GM18870 (cell line): ENCODE measurements around the gene MSH5.

ENCODE experiments used
- ATAC-seq: cut with Tn5 transposase; IDR thresholded peaks from one replicate; pipeline ENCODE4 v1.9.1; 2021; ENCODE audit warnings: moderate library complexity; ENCODE audit not compliant: unreplicated experiment

Gene MSH5

DNA sequence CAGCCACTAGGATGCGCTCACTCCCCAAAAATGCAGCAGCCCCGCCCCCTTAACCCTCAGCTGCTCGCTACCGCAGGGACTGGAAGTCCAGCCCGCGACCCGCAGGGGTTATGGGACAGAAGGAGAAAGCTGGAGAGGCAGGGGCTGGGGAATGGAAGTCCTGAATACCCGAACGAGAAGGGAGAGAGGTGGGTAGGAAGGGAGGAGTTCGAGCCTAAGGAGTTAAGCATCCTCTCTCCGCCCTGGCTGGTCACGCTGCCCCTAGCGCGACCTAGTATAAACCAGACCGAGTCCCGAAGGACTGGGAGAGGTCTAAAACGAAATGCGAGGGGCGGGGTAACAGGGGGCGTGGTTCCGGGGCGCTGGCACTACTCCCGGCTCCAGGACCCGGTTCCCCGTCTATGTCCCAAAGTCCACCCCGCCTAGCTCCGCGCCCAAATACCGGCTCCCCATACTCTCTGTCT lies 10.3 kb upstream of the MSH5 start:
- no peak for ATAC-seq

DNA sequence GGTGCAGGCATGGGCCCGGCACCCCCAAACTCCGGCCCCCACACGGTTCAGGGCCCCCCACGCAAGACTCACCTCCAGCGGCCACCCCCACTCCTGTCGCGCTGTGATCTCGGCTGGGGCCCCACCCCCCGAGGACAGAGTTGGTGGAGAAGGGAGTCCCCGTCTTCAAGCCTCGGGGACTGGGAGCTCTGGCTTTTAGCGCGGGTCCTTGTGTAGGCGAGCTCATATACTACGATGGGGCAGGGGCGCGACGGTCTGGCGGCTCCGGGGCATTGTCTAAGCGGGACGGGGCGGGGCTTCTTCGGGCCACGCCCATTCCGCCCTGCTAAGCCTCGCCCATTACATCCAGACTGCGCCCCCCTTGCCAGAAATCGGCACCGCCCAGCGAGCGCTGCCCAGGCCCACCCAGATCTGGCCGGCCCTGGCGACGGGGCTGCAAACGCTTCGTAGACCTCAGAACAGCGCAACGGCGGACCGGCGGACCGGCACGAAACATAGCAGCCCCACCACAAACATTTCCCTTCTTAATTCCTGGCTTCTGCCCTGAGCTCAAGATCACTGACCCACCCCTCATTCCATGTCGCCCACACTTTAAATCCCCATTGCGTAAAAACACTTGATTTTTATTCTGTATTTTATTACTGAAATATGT lies 9.7 kb upstream of the MSH5 start:
- ATAC-seq, result no peak

DNA sequence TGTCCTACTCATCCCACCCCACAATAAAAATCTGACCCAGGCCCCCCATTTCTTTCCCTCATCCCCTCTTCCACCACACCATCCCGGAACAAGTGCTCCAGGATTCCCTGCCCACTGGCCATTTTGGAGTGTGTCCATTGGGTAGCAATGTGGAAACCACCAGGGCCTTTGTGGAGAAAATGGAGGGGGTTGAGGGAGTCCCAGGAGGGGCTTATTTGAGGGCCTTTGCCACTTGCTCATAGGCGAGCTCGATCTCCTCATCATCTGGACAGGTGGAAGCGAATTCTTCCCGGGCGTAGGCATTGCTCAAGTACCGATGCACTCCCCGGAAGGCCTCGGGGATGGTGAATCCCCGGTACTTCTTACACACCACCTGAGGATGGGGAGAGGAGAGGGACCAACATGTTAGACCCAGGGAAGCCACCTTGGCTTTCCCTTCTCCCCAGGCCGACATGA lies 9.1 kb upstream of the MSH5 start:
- ATAC-seq, result no peak

DNA sequence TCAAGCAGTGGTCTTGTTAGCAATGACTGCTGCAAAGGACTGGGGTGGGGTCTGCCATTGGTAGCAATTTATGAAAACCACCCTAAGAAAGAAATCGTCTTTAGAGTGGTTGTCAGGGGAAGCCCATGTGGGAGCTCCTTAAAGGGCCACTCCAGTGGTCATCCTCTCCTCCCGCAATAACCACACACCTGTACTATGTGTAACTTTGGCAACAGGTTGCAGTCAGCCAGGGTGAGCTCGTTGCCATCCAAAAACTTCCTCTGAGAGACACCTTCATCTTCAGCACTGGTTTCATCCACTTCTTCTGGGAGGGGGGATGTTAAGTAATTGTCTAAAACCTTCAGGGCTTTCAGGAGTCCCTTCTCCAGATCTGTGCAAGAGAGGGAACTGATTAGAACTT lies 7.8 kb upstream of the MSH5 start:
- no peak for ATAC-seq

DNA sequence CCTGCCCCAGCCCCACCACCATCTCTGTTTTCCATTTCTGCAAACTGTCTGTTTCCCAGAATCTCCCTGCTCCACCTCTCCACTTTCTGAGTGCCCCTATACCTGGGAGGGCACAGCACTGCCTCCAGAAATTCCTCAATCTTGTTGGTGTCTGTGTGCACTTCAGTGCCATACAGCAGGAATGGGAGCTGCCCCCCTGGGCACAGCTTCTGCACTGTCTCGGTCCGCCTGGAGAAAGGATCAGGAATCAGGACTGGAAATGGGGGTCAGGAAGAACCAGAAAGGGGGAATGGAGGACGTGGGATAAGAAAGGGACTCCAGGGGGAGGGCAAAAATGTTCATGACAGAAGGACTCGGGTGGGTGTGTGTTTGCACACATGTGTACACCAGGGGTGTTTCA lies 6.1 kb upstream of the MSH5 start:
- ATAC-seq, result no peak

DNA sequence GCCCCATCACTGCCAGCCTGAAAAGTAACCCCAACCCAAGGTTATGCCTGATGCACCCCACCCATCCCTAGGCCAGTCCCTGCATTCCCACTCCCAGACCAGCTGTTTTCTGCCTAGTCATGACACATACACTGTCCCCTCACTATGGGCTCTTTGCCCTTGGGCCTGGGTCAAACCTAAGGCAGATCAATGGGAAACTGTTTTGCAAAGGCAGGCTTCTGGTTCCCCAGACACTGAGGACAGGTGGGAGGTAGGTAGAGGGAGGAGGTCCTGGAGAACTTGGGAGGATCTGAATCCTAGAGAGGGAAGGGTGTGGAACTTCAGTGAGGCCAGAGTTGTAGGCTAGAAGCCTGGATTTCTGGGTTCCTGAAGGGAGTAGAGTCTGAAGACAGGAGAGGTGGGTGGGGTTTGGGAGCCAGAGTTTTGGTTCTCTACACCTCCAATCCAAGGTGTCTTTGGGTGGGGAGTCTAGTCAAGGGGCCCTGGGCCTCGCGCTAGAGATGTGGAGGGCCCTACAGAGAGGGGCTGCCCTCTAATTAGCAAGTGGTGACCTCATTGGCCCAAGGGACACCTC lies 5.5 kb upstream of the MSH5 start:
- ATAC-seq, result no peak

DNA sequence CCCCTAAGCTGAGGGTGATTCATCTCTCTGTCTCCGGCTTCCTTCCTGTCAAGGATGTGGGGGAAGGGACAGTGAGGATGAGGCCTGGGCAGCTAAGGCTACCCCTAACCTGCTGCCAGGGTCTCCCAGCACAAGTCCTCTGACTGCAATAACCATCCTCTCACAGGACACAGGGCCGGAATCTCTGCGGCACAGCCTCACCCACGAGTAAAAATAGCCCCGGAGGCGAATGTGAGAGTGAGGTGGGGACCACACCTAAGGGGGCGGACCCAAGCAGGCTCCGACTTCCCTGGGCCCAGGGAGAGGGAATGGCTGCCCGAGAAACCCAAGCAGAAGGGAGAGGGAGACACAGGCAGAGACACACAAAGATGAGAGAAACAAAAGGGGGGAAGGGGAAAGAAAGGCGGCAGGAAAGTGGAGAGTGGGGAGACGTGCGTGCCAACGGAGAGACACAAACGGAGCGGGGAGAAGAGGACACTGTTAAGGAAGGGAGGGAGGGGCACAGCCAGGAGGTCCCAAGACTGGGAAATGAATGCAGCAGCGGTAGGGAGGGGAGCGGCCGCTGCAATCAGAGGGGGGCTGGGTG lies 4.9 kb upstream of the MSH5 start:
- ATAC-seq, result no peak

DNA sequence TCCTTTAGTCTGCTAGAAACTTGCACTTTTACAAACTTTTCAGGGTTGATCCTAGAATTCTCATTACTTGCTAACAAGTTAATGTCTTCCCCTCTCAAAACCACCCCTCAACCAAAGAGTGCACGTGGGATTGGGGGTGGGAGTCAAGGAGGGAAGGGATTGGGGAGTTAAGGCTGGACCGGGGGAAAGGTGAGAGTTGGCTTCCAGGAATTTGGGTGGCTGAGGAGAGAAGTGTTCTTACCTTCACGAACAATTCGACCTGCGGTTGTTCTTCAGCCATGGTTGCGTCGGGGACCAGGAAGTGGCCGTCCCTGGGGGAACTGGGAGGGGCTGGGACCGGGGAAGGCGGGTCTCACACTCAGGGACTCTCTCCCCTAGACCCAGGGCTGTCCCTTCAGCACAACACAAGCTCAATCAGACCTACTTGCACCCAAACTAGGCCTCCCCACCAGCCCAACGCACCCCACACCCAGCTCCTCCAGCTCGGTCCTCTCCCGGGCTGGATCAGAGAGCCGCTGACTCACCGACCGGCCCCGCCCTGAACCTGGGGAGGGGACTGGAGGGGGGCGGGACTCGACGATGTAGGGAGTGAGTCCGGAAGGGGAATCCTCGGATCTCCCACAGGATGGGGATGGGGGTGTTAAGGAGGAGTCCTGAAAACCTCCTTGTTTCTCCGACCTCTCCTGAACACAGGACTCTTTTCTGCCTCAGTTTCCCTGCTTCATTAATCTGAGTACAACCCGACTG lies 3.6 kb upstream of the MSH5 start, which contains the start of gene CLIC1:
Gene CLIC1 (minus strand): TSS at position 510 of the 747 bp plus-strand sequence. CDS start 230 bp downstream, at position 280.
- ATAC-seq, result no peak

DNA sequence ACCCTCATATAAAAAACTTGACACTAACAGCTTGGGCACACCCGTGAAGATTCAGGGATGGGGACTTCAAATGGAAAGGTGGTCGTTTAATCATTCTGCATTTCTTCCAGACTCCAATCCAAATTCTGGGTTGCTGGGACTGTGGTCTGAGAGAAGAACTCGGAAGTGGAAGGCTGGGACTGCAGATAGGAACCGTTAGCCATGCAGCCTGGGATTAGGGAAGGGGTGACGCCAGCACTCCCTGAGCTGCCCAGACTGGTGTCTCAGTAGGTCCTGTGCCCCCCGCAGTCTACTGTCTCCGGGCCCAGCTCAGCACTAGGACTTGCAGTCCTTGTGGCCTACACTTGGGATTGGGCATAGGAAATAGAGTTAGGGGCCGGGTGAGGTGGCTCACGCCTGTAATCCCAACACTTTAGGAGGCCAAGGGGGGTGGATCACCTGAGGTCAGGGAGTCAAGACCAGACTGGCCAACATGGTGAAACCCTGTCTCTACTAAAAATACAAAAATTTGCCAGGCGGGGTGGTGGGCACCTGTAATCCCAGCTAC lies 3.0 kb upstream of the MSH5 start:
- no peak for ATAC-seq

DNA sequence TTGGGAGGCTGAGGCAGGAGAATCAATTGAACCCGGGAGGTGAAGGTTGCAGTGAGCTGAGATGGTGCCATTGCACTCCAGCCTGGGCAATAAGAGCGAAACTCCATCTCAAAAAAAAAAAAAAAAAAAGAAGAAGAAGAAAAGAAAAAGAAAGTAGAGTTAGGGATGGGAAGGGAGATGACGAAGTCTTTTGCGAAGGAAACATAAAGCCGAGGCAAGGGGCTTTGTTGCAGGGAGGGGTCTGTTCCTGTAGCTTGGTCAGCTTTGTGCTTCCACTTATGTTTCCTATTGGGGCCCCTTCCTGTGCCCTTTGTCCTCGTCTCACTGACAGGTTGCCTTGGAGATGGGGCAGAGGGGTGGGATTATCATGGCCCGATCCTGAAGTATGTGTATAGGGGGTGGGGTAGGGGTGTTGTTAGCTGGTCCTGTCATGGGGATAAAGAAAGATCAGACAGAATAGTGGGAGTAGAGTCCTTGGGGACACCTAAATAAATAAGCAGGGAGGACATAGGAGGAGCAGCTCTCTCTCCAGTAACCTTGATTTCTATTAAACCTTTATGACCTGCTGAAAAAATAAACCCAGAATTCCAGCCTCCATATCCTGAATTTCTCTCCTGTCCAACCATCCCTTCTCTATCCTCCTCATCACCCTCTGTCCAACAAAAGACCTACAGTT lies 2.4 kb upstream of the MSH5 start:
- ATAC-seq, result no peak

DNA sequence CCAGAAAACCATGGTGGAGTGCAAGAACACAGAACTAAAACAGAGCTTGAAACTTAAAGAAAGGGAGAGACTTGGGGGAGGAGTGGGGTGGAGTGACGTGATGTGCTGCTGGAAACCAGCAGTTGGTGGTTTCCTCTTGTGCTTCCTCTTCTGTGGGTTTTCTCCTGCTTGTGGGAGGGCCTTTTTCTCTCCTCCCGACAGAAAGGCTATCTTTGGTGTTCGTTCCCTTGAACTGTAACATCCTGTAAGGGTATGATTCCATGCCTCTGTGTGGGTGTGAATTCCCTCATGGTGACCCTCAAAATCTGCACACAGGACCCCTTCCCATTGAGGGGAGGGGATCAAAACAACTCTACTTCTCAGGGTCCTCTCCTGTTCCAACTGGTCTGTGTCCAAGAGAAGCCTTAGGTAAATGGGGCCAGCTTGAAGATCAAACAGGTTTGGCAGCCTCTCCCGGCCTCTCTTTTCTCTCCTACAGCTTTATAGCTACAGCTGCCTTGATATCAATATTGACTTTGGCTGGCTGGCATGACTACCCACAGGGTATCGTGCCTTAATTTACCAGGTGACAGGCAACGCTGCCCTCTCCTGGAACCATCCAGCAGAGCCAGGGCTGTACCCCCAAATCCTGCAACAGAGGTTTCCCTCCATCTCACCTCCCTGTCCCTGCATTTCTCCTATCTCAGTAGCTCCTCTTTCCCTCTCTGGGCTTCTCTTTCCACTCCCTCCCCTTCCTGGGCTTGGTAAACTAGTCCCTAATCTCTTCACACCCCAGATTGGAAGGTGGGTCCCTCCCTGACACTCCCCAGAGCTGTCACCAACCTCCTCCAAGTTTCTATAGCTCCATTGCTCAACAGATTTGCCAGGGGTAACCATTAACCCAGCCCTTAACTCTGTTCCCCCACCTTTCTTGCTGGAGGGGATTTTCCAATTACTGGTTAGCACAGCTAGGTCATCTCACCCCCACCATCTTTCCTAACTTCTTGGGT lies 1.5 kb upstream of the MSH5 start:
- ATAC-seq, result no peak

DNA sequence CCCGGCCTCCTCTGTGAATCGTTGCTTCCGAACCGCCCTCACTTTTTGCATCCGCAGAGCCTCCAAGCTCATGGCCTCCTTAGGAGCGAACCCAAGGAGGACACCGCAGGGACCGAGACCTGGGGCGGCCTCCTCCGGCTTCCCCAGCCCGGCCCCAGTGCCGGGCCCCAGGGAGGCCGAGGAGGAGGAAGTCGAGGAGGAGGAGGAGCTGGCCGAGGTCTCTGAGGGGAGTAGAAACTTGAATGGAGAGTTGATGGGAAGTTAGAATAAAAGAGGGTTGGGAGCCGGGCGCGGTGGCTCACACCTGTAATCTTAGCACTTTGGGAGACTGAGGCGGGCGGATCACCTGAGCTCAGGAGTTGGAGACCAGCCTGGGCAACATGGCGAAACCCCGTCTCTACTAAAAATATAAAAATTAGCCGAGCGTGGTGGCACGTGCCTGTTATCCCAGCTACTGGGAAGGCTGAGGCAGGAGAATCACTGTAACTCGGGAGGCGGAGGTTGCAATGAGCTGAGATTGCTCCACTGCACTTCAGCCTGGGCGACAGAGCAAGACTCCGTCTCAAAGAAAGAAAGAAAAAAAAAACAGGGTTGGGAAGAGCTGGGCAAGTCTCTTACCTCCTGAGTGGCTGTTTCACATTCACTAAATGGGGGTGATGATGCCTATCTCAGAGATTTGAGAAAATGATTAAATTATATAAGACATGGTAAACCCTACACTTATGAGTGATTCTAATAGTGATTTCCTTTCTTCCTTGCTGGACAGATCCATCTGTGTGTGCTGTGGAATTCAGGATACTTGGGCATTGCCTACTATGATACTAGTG lies 805 bp downstream of the MSH5 start:
- no peak for ATAC-seq

DNA sequence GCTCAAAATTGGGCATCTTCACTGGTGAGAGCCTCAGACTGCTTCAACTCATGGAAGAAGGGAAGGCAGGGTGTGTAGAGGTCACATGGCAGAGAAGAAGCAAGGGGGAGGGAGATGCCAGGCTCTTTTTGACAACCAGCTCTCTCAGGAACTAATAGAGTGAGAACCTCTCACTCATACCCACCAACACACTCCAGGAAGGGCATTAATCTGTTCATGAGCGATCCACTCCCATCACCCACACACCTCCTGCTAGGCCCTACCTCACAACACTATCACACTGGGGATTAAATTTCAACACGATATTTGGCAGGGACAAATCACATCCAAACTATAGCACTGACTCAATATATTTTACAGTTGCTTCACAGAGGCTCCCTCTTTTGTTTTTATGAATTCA lies 2.0 kb downstream of the MSH5 start:
- no peak for ATAC-seq

DNA sequence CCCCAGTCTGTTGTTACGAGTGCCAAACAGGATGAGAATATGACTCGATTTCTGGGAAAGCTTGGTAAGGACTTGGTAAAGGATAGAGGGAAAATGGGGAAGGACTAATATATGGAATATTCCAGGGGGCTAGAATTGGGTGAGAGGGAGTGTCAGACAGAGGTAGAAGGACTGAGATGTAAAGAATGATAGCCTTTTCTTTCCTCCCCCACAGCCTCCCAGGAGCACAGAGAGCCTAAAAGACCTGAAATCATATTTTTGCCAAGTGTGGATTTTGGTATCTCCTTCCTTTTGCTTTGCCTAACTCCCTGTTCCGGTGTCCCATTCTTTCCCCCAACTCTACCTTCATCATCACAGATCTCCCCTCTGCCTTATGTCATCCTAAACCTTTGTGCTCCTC lies 3.1 kb downstream of the MSH5 start:
- ATAC-seq, result no peak

DNA sequence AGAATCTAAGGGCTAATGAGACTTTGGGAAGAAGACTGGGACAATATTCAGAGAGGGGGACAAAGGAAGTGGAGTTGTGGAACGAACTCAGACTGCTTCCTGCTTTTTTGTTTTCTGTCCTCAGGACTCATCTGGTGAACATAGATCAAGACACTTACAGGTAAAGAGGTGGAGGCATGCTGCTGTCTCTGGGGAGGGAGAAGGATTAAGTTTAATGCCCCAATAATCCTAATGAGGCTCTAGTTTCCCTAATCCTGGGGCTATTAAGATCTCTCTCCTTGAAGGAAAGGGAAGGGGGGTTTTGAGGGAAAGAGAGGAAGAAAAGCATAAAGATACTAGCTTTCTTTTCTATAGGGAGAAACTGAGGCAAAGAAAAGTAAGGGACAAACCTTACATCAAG lies 4.6 kb downstream of the MSH5 start:
- ATAC-seq, result no peak

DNA sequence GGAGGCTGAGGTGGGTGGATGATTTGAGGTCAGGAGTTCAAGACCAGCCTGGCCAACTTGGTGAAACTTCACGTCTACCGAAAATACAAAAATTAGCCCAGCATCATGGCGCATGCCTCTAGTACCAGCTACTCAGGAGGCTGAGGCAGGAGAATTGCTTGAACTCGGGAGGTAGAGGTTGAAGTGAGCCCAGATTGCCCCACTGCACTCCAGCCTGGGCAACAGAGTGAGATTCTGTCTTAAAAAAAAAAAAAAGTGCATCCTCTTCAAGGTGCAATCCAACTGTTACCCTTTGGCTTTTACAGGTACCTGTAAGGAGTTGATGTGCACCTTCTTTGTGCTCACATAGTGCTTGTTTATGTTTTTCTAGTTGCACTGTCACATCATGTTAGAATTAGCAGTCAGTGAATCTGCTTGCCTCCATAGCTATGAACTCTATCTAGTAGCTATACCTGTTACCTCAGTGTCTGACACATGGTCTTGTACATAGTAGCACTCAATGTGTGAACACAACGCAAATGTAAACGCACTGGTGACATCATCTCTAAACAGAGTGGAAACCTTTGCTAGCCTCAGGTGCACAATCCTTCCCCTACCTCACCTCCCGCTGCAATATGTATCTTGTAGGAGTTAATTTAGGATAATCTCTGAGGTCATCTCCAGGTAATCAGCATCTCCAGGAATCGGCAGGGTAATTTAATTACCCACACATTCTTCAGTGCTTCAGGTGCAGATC lies 9.7 kb downstream of the MSH5 start:
- ATAC-seq, result no peak

DNA sequence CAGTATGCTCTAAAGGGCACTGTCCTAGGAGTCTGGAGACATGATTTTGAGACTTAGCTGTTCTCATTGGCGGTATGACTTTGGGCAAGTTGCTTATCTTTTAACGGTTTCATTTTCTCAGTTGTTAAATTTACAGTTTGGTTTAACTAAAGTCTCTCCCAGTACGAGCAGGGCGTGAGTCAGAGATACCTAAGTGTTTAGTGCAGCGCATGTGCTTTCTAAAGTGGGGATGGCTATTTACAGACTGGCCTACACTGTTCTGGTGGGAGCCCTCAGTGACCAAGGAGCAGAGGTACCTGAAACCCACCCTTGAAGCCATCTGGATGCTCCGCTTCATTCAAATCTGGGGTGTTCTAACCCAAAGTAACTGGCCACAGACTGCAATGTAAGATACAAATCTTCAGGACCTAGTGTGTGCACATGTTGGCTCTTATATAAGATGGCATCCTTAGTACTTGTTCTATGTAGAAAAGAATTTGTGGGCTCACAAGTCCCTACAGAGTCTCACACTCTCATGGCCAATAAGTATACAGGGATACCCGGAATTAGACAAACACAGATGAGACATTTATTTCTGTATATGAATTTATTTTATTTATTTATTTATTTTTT lies 10.7 kb downstream of the MSH5 start:
- no peak for ATAC-seq
